AG10803 (cell line): ENCODE measurements around the gene MOG.

Source experiments
- DNase-seq: peaks from one replicate; pipeline ENCODE4 v3.0.0; 2010; ENCODE audit warnings: low read depth
- H3K4me3 ChIP-seq: 2 replicates; pipeline ENCODE4 v1.5.1; 2011; ENCODE audit warnings: mild to moderate bottlenecking, low read length, control low read depth
- CTCF ChIP-seq: conservative IDR thresholded peaks from 2 replicates; pipeline ENCODE4 v1.5.1; 2011; ENCODE audit warnings: mild to moderate bottlenecking, low read length, control low read depth, inconsistent platforms

The MOG gene

GRCh38 chr6:29624520-29624961, 32.4 kb upstream of the MOG start:
- TF ChIP-seq CTCF = no peak
- no peak for DNase-seq
- H3K4me3 ChIP-seq = no peak overlapping the region

DNA sequence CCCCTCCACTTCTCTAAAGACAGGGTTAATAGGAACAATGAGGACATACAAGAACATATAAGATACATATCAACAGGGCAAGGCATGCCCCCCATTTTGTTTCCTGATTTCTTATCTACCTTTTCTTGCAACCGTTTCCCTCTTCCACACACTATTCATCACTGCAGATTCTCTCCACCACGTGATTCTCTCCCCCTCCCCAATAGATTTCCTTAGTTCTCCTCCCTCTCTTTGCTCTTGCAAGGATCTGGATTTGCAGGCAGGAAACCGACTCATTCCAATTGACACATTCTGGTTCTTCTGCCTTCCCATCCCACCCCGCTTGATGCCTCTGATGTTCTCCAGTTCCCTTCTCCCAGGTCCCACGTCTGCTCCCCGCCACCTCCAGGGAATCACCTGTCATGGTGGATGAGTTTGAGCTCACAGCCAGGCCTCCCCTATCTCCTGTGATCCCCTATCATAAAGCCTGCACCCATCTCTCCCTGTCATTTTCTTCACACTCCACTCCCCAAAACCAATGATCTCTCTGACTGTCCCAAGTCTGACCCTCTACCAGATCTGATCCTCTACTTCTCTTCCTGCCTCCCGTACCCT, 31.5 kb upstream of the MOG start:
- H3K4me3 ChIP-seq = no peak overlapping the region
- DNase-seq = no peak
- TF ChIP-seq CTCF = no peak

DNA sequence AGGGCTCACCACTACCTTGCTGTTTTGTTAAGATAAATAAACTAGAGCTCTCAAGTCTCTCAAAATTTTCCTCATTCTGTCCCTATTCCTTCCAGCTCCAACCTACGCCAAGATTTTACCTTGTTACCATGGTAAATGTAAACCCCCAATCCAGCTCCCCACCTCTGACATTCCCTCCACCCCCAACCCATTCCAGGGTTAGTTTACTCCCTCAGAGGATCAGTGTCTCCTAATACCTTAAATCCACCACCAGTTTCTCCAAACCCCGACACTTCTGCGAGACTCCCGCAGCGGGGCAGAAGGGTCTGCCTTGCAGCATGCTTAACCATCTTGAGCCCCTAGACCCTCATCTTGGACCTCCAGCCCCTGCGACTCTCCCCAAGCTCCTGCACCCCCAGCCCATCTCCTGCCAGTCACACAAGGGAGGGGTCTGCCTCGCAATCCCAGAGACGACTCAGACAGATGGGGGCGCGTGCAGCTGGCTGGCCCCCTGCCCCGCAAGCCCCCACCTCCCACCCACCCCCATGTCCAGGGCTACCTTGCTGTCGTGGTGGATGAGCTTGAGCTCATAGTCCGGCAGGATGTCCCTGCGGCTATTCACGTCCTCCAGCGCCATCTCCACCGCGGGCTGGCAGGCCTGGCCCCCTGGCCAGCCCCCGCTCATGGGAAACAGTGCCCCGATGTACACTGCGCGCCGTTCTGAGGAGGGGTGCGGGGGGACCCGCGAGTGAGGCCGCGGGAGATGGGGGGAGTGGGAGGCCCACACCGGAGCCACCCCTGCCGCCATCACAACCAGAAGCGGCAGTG, 29.7 kb upstream of the MOG start:
- peak overlapping the region; percentile 83 for H3K4me3 ChIP-seq
- no peak for TF ChIP-seq CTCF
- no peak for DNase-seq

DNA sequence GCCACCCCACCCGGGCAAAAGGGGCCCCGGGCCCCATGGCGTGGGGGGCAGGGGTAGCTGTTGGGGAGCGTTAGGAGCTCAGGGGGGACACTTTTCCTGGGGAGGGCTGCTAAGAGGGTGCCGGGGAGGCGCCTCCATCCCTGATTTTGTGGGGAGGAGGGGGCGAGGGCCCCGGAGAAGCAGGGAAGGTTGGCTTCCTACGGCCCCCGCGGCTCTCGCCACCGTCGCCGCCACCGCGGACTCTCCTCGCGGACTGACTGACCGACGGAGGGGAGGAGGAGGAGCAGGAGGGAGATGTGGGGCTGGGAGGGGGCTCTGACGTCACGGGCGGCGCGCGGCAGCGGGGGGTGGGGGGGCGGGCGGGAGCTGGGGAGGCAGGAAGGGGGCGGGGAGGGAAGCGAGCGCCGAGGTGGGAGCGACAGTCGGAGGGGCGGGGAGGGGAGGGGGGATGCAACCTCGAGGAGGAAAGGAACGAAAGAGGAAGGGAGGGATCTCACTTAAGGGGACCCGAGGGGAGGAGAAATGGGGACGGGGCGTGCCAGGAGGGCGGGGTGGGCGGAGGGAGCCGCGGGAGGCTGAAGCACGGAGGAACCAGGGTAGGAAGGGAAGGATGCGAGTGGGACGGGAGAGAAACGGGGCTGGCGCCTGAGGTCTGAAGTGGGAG, 29.0 kb upstream of the MOG start:
- no peak for TF ChIP-seq CTCF
- DNase-seq = peak; percentile 78
- peak overlapping the region; percentile 83 for H3K4me3 ChIP-seq

GRCh38 chr6:29628419-29629281, 28.2 kb upstream of the MOG start:
- peak; percentile 57 for DNase-seq
- peak; percentile 76 for TF ChIP-seq CTCF
- peak overlapping the region; percentile 83 for H3K4me3 ChIP-seq

- H3K4me3 ChIP-seq = no peak overlapping the region
- no peak for DNase-seq
- no peak for TF ChIP-seq CTCF
These were observed 27.3 kb upstream of the MOG start for GRCh38 chr6:29629571-29629970.
